HepG2 (cell line): Measurements from ENCODE around the gene ERBB3. TPM values are rescaled to one million over a fixed set of nuclear protein-coding genes. Genes with fewer than 3 reads are reported as not detected.

Source experiments
- ATAD3A ChIP-seq: sonication (generic); formaldehyde crosslinking; IDR thresholded peaks from 2 replicates; pipeline ENCODE4 v1.4.0; 2020; ENCODE audit warnings: missing genetic modification reagents
- GTF2F1 ChIP-seq: fragments of 150-350 bp; IDR thresholded peaks from 2 replicates; pipeline ENCODE4 v1.6.1; 2014; ENCODE audit warnings: low read length
- HMGA1 ChIP-seq: sonication (generic); formaldehyde crosslinking; conservative IDR thresholded peaks from 2 replicates; pipeline ENCODE4 v1.4.0; 2020; ENCODE audit warnings: missing genetic modification reagents
- HNRNPH1 ChIP-seq: fragments of 200-400 bp; formaldehyde crosslinking; optimal IDR thresholded peaks from 2 replicates; pipeline ENCODE3; 2017; ENCODE audit warnings: mild to moderate bottlenecking, low read depth, low read length
- ISL2 ChIP-seq: sonication (generic); formaldehyde crosslinking; IDR thresholded peaks from 2 replicates; pipeline ENCODE4 v1.5.0; 2020; ENCODE audit warnings: missing genetic modification reagents
- MAFG ChIP-seq: sonication (generic); formaldehyde crosslinking; IDR thresholded peaks from 2 replicates; pipeline ENCODE4 v1.5.1; 2020; ENCODE audit warnings: mild to moderate bottlenecking, missing genetic modification reagents
- MED1 ChIP-seq: sonication (generic); formaldehyde crosslinking; IDR thresholded peaks from 2 replicates; pipeline ENCODE4 v1.4.0; 2020; ENCODE audit warnings: missing genetic modification reagents
- RFX1 ChIP-seq: fragments of 450-650 bp; IDR thresholded peaks from 2 replicates; pipeline ENCODE4 v1.6.1; 2017
- SIX1 ChIP-seq: sonication (generic); formaldehyde crosslinking; IDR thresholded peaks from 2 replicates; pipeline ENCODE4 v1.4.0; 2020; ENCODE audit warnings: missing genetic modification reagents, borderline replicate concordance
- SKI ChIP-seq: fragments of 450-650 bp; IDR thresholded peaks from one replicate; pipeline ENCODE4 v1.6.1; 2018; ENCODE audit warnings: mild to moderate bottlenecking; ENCODE audit not compliant: partially characterized antibody
- SKIL ChIP-seq: sonication (generic); formaldehyde crosslinking; IDR thresholded peaks from 2 replicates; pipeline ENCODE4 v1.8.0; 2022; ENCODE audit warnings: missing genetic modification reagents, mild to moderate bottlenecking, moderate library complexity, borderline replicate concordance
- SP4 ChIP-seq: sonication (generic); formaldehyde crosslinking; IDR thresholded peaks from 2 replicates; pipeline ENCODE4 v1.8.1; 2023; ENCODE audit warnings: mild to moderate bottlenecking, missing genetic modification reagents
- SPEN ChIP-seq: sonication (generic); formaldehyde crosslinking; IDR thresholded peaks from 2 replicates; pipeline ENCODE4 v1.5.1; 2020; ENCODE audit warnings: low read depth, mild to moderate bottlenecking, missing genetic modification reagents
- TGIF2 ChIP-seq: IDR thresholded peaks from 2 replicates; pipeline ENCODE4 v1.6.1; 2016; ENCODE audit warnings: control low read depth, missing compliant biosample characterization
- ZBTB37 ChIP-seq: sonication (generic); formaldehyde crosslinking; IDR thresholded peaks from 2 replicates; pipeline ENCODE4 v1.4.0; 2020; ENCODE audit warnings: mild to moderate bottlenecking, missing genetic modification reagents
- ZFP41 ChIP-seq: sonication (generic); formaldehyde crosslinking; IDR thresholded peaks from 2 replicates; pipeline ENCODE4 v1.4.0; 2020; ENCODE audit warnings: mild to moderate bottlenecking, missing genetic modification reagents, borderline replicate concordance
- ZFP62 ChIP-seq: sonication (generic); formaldehyde crosslinking; IDR thresholded peaks from 2 replicates; pipeline ENCODE4 v1.4.0; 2020; ENCODE audit warnings: missing genetic modification reagents
- ZNF234 ChIP-seq: sonication (generic); formaldehyde crosslinking; conservative IDR thresholded peaks from 2 replicates; pipeline ENCODE4 v1.5.1; 2020; ENCODE audit warnings: mild to moderate bottlenecking, missing genetic modification reagents
- ZNF629 ChIP-seq: sonication (generic); formaldehyde crosslinking; conservative IDR thresholded peaks from 2 replicates; pipeline ENCODE4 v1.5.0; 2020; ENCODE audit warnings: missing genetic modification reagents
- ZNF737 ChIP-seq: sonication (generic); formaldehyde crosslinking; IDR thresholded peaks from 2 replicates; pipeline ENCODE4 v1.5.0; 2020; ENCODE audit warnings: missing genetic modification reagents, mild to moderate bottlenecking, borderline replicate concordance
- ZNF761 ChIP-seq: sonication (generic); formaldehyde crosslinking; conservative IDR thresholded peaks from 2 replicates; pipeline ENCODE4 v1.4.0; 2020; ENCODE audit warnings: mild to moderate bottlenecking, missing genetic modification reagents
- polyA plus RNA-seq, 8 experiments: library from polyadenylated mRNA; depleted of rRNA in 3 of 8; stranded (reverse) in 7 of 8; unstranded in 1 of 8; fragments of >200 nt; fragmentation: Illumina TruSeq in 4 of 8; extraction: Trizol in 4 of 8; gene quantifications; 2 replicates each; pipeline versions ENCODE4 v1.2.1 to v1.2.3, GENCODE V29; 2011 to 2016; ENCODE audit warnings: low read depth in 4 of 8, missing spikeins in 1 of 8, mixed read lengths in 1 of 8; ENCODE audit not compliant: insufficient read depth in 1 of 8
- total RNA-seq, 5 experiments: library from RNA; depleted of rRNA; stranded (reverse); fragments of >200 nt; fragmentation: Illumina TruSeq; extraction: Trizol; gene quantifications; 2 replicates each; pipeline ENCODE4 v1.2.3, GENCODE V29; 2016; ENCODE audit warnings: low read depth in 1 of 5
- TF ChIP-seq, protein P1 (sequence below): sonication (generic); formaldehyde crosslinking; IDR thresholded peaks from 2 replicates; pipeline ENCODE4 v1.5.0; 2020; ENCODE audit warnings: missing genetic modification reagents
- TF ChIP-seq, protein P2 (sequence below): sonication (generic); formaldehyde crosslinking; IDR thresholded peaks from 2 replicates; pipeline ENCODE4 v1.8.0; 2022; ENCODE audit warnings: missing genetic modification reagents, mild to moderate bottlenecking, borderline replicate concordance
- TF ChIP-seq, protein P3 (sequence below): sonication (generic); formaldehyde crosslinking; IDR thresholded peaks from 2 replicates; pipeline ENCODE4 v1.5.0; 2020; ENCODE audit warnings: missing genetic modification reagents, mild to moderate bottlenecking, borderline replicate concordance

ERBB3 gene
- total and polyA plus RNA-seq, 2 of the 13 experiments (the other 11 are each of a cell fraction or from before 2014, with no cell fraction given): 93.6 to 358 TPM

DNA sequence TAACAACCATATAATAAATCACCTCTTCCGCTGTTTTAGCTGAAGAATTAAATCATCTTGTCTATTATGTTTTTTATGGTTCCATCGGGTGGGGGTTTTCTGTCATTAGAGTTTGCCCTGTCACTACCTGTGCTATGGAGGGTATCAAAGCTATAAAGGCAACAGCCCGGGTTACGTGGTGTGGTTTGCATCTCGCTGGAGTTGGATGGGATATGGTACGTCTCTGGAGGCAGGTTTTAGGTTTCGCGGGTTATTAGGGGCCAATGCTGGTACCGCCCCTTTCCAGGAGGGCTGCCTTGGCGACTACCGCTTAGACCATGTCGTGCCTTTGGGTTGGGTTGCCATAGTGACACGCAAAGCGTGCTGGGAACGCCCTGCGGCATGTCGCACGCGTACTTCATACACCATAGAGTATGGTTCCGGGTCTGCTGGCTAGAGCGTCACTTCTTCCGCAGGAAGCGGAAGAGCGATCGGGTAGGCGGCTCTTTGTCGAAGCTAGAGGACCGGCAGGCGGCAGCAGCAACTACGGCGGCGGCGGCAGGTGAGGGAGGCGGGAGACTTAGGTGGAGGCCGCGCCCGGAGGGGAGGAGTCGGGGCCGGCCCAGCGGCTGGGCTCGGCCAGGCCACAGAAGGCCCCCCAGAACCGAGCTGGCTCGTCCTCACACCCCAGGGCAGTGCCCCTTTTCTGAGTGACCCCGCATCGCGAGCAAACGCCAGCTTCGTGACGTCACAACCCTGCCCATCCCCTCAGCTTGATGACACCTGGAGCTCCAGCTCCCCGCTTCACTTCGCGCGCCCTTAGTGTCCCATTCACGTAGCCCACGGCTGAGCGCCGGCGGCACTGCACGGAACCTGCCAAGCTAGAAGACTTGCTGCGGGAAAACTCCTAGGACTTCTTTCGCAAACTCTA is 38.1 kb downstream of the ERBB3 start, which contains the start of gene ZC3H10 (continued):
- TF ChIP-seq, protein P1, sequence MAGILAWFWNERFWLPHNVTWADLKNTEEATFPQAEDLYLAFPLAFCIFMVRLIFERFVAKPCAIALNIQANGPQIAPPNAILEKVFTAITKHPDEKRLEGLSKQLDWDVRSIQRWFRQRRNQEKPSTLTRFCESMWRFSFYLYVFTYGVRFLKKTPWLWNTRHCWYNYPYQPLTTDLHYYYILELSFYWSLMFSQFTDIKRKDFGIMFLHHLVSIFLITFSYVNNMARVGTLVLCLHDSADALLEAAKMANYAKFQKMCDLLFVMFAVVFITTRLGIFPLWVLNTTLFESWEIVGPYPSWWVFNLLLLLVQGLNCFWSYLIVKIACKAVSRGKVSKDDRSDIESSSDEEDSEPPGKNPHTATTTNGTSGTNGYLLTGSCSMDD (CRISPR knock-in tag): no peak
- TF ChIP-seq SP4 (CRISPR knock-in tag) (peak; percentile 93), ISL2 (CRISPR knock-in tag) (peak; percentile 66; the same call in 1 of the 2 replicates), GTF2F1 (no peak), ATAD3A (CRISPR knock-in tag) (no peak), SKIL (0 out of 2 replicates have a peak, but pooled peaks have one; percentile 44), SIX1 (CRISPR knock-in tag) (peak; percentile 58; the same call in 1 of the 2 replicates), HNRNPH1 (peak; percentile 93), MED1 (peak; percentile 88), SPEN (CRISPR knock-in tag) (peak; percentile 99), RFX1 (peak; percentile 98), ZBTB37 (CRISPR knock-in tag) (no peak), ZNF234 (CRISPR knock-in tag) (no peak), ZNF737 (CRISPR knock-in tag) (no peak; the same call in 1 of the 2 replicates), HMGA1 (CRISPR knock-in tag) (no peak), ZFP62 (CRISPR knock-in tag) (no peak), MAFG (no peak), ZNF629 (CRISPR knock-in tag) (no peak), TGIF2 (CRISPR knock-in tag) (peak; percentile 58; the same call in 1 of the 2 replicates), SKI (peak; percentile 37), ZNF761 (0 out of 2 replicates have a peak, but pooled peaks have one; percentile 38), ZFP41 (CRISPR knock-in tag) (peak; percentile 32; the same call in 1 of the 2 replicates)
- TF ChIP-seq, protein P2, sequence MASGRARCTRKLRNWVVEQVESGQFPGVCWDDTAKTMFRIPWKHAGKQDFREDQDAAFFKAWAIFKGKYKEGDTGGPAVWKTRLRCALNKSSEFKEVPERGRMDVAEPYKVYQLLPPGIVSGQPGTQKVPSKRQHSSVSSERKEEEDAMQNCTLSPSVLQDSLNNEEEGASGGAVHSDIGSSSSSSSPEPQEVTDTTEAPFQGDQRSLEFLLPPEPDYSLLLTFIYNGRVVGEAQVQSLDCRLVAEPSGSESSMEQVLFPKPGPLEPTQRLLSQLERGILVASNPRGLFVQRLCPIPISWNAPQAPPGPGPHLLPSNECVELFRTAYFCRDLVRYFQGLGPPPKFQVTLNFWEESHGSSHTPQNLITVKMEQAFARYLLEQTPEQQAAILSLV: peak; percentile 97; the same call in 1 of the 2 replicates
- TF ChIP-seq, protein P3, sequence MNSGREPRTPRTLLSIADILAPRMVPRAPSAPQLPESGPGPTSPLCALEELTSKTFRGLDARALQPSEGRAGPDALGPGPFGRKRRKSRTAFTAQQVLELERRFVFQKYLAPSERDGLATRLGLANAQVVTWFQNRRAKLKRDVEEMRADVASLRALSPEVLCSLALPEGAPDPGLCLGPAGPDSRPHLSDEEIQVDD: no peak
